ENCODE data around the gene AP3M1.
"Not testable (repeated sequence)": the region's sequence is repeated elsewhere in the genome, so short reads cannot be mapped to it uniquely, and the experiment has no call there.

The AP3M1 gene

GRCh38 chr10:74160013-74160412 is 9.4 kb upstream of the AP3M1 start:
- no peak for DNase-seq

GRCh38 chr10:74156919-74157289 is 6.3 kb upstream of the AP3M1 start:
- DNase-seq, result no peak

- DNase-seq, result no peak
Measured at GRCh38 chr10:74153676-74154075, 3.0 kb upstream of the AP3M1 start.

- no peak for DNase-seq
Measured at GRCh38 chr10:74153123-74153522, 2.5 kb upstream of the AP3M1 start.

GRCh38 chr10:74151879-74152722 is 1.5 kb upstream of the AP3M1 start:
- DNase-seq, result no peak

- peak; percentile 87 for DNase-seq
Measured at GRCh38 chr10:74150990-74151878, 606 bp upstream of the AP3M1 start, which contains the start of gene ADK. Gene ADK (plus strand): TSS chr10:74151221. CDS start chr10:74151279, 58 bp downstream.

- not testable (repeated sequence) for DNase-seq
Measured at GRCh38 chr10:74146980-74147379, 3.6 kb downstream of the AP3M1 start.

GRCh38 chr10:74145133-74145532 is 5.5 kb downstream of the AP3M1 start:
- no peak for DNase-seq

- DNase-seq, result no peak
Measured at GRCh38 chr10:74140553-74140952, 10.1 kb downstream of the AP3M1 start.

- no peak for DNase-seq
Measured at GRCh38 chr10:74139981-74140380, 10.6 kb downstream of the AP3M1 start.

- not testable (repeated sequence) for DNase-seq
Measured at GRCh38 chr10:74138596-74138995, 12.0 kb downstream of the AP3M1 start.

GRCh38 chr10:74137992-74138391 is 12.6 kb downstream of the AP3M1 start:
- no peak for DNase-seq

- DNase-seq, result no peak
Measured at GRCh38 chr10:74135452-74135851, 15.2 kb downstream of the AP3M1 start.

- DNase-seq, result no peak
Measured at GRCh38 chr10:74133923-74134820, 16.5 kb downstream of the AP3M1 start.

- no peak for DNase-seq
Measured at GRCh38 chr10:74123081-74123480, 27.5 kb downstream of the AP3M1 start.

GRCh38 chr10:74122060-74122459 is 28.6 kb downstream of the AP3M1 start:
- no peak for DNase-seq

- DNase-seq, result no peak
Measured at GRCh38 chr10:74121368-74121767, 29.3 kb downstream of the AP3M1 start.

- DNase-seq, result no peak
Measured at GRCh38 chr10:74120911-74121310, 29.7 kb downstream of the AP3M1 start.

GRCh38 chr10:74118804-74119203 is 31.8 kb downstream of the AP3M1 start:
- no peak for DNase-seq

GRCh38 chr10:74117738-74118137 is 32.9 kb downstream of the AP3M1 start:
- DNase-seq, result no peak

- DNase-seq, result peak; percentile 44
Measured at GRCh38 chr10:74114041-74114448, 36.6 kb downstream of the AP3M1 start.

GRCh38 chr10:74113546-74113945 is 37.1 kb downstream of the AP3M1 start:
- peak; percentile 50 for DNase-seq

GRCh38 chr10:74111799-74112198 is 38.8 kb downstream of the AP3M1 start:
- no peak for DNase-seq
